ENCODE data around the gene NELL1.

NELL1 gene

DNA sequence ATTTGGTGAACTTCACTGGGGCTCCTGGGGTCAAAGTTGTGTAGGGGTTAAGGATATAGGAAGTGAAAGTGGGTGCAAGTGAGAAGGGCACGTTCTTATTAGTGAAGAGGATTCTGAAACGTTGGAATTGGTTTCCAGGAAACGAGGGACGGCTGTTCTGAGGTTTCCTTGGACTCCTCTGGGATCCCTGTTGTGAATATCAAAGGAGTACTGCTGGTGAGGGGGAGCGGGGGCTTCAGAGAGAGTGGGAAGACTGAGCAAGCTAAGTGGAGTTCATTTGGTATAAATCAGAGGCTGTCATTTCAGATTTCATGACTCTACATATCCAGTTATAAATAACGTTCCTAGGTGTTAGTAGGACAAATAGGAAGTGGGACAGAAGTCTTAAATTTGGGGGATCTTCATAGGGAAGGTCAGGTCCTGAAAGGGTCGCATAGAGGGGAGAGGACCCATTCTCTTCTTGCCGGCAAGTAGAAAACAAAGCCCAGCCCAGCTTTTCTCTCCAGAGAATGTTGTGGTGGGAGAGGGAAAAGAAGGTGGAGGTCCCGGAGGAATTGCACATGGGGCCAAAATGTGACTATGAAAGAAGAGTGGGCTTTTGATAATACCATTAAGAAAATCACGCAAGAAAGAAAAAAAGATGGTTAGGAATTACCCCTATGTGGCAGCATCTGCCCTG lies 1.1 kb upstream of the NELL1 start:
- no peak for DNase-seq (ENCODE audit: low read depth)

DNA sequence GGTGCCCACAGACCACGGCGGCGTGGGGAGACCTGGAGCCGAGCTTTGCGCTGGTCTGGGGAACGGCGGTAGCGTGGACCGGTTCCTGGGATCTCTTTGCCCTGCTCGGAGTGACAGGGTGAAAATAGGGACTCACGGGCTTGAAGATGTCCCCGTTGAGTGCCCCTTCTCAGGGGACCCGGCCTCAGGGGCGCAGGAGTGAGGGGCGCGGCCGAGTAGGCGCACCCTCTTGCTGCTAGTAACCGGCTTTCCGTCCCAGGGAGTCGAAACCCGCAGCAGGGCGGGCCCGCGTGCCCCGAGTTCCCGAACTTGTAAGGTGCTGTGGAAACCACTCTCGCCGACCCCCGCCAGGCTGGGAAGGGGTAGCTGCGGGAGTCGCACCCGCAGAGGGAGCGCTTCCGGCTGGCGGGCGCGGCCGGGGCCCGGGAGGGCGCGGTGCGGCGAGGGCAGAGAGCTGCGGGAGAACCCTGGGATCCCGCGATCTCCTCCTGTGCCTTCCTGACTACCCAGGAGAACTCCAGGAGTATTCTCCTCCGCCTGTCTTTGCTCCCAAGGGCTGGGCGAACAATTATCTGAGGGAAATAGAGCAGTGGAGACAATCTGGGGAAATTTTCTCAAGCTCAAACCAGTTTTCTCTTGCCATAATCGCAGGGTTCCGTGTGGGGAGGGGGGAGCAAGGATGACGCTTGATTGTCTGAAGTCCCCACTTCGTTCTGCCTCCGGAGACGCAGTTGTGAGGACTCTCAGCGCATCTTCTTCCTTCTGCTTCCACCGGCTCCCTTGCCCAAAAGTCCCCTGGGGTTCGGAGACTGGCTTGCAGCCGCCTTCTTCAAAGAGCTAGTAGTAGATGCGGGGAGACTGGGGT lies 666 bp downstream of the NELL1 start:
- DNase-seq (ENCODE audit: low read depth) = no peak

DNA sequence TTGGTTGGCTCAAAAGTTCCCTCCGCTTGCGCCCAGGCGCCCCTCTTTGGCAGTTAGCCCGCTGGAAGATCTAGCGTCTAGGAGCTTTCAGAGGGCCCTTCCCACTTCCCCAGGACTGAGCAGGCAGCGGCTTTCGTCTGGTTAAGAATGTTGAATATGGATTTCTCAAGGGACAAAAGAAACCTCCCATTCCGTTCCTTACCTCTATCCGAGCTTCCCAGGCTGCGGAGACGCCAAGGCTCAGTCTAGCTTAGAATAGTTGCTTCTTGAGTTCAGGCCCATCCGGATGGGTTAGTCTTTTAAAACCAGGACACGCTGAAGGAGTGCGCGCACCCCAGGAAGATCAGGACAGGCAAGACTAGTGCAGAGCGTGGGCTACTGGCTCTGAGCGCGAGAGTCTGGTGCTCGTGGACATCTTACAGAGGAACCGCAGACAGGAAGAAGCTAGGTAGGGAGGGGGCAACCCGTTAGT lies 1.6 kb downstream of the NELL1 start:
- DNase-seq (ENCODE audit: low read depth) = no peak

GRCh38 chr11:20671856-20672546 lies 2.6 kb downstream of the NELL1 start:
- DNase-seq (ENCODE audit: low read depth) = no peak

- DNase-seq (ENCODE audit: low read depth) = no peak
Measured at GRCh38 chr11:20672575-20672974, 3.2 kb downstream of the NELL1 start.

- DNase-seq (ENCODE audit: low read depth) = no peak
Measured at GRCh38 chr11:20676658-20677057, 7.3 kb downstream of the NELL1 start.

GRCh38 chr11:20688761-20689160 lies 19.4 kb downstream of the NELL1 start:
- no peak for DNase-seq (ENCODE audit: low read depth)

- DNase-seq (ENCODE audit: low read depth) = no peak
Measured at GRCh38 chr11:20707876-20708275, 38.5 kb downstream of the NELL1 start.

- no peak for DNase-seq (ENCODE audit: low read depth)
Measured at GRCh38 chr11:20712912-20713311, 43.5 kb downstream of the NELL1 start.

DNA sequence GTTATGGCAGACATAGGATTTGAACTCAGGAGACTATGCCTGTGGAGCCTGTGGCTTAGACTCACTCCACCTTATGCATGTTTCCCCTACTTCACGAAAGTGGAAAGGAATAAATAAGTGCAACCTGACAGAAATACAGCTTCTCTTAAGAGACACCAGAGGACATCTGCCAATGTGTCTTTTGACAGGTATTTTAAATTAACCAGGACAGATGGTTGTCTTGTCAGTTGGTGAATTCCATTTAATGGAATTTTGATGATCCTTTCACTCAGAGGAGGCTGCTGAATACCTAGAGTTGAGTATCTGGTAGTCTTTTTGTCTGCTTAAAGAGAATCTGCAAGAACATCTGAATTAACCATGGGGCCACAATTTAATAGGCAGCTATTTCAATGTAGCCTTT lies 46.1 kb downstream of the NELL1 start:
- DNase-seq (ENCODE audit: low read depth) = no peak

- no peak for DNase-seq (ENCODE audit: low read depth)
Measured at GRCh38 chr11:20715931-20716330, 46.5 kb downstream of the NELL1 start.

- no peak for DNase-seq (ENCODE audit: low read depth)
Measured at GRCh38 chr11:20719821-20720220, 50.4 kb downstream of the NELL1 start.

- DNase-seq (ENCODE audit: low read depth) = no peak
Measured at GRCh38 chr11:20723366-20723765, 54.0 kb downstream of the NELL1 start.

DNA sequence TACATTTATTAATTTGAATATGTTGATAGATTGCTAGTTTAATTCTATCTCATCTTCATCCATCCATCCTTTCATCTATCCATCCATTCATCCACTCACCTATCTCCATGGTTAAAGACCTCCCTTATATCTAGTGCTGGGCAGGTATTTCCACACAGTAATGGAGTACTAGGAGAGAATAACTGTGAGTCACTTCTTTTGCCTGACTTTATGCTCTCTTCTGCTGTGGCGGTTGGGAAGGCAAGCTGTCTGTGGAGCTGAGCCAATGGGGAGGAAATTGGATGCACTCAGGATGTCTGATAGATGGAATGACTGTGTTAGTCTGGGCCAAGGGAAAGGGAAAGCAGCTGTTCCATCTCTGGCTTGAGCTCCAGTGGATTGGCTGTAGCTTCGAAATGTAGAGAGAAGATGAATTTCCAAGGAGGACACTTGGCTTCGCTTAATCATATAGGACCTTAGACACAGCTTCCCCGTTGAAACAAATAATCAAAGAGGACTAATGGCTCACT lies 60.3 kb downstream of the NELL1 start:
- DNase-seq (ENCODE audit: low read depth) = no peak

- no peak for DNase-seq (ENCODE audit: low read depth)
Measured at GRCh38 chr11:20731676-20732215, 62.4 kb downstream of the NELL1 start.

- DNase-seq (ENCODE audit: low read depth) = no peak
Measured at GRCh38 chr11:20739107-20739506, 69.7 kb downstream of the NELL1 start.

DNA sequence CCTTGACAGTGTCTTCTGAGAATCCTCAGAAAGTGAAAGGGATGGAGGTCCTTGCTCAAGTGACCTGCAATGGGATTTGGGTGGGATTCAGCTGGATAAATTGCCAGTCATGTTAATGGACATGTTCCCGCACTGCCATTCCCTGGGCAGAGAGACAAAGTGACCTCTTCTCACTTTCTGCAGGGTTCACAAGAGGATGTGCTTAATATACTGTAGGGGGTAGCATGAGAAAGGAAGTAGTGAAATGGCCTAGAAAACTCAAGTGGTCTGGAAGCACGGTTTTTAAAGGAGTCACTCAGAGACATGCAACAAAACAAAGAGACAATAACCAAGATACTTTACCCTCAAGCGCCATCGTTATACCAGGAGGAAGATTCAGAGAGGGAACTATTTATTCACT lies 70.2 kb downstream of the NELL1 start:
- DNase-seq (ENCODE audit: low read depth) = no peak

- no peak for DNase-seq (ENCODE audit: low read depth)
Measured at GRCh38 chr11:20754933-20755332, 85.5 kb downstream of the NELL1 start.

- no peak for DNase-seq (ENCODE audit: low read depth)
Measured at GRCh38 chr11:20759541-20759940, 90.2 kb downstream of the NELL1 start.

GRCh38 chr11:20760811-20761210 lies 91.4 kb downstream of the NELL1 start:
- DNase-seq (ENCODE audit: low read depth) = no peak

- no peak for DNase-seq (ENCODE audit: low read depth)
Measured at GRCh38 chr11:20762116-20762844, 92.9 kb downstream of the NELL1 start.

- DNase-seq (ENCODE audit: low read depth) = no peak
Measured at GRCh38 chr11:20762980-20763379, 93.6 kb downstream of the NELL1 start.
